WERI-Rb-1 (cell line): ENCODE data around the gene PSENEN.

Source experiments
- DNase-seq: peaks from one replicate; pipeline ENCODE4 v3.0.0-alpha.2; 2020
- H3K27ac ChIP-seq: fragments of 250-450 bp; sonication (Bioruptor Pico); 2 replicates; pipeline ENCODE4 v1.5.1; 2020; ENCODE audit warnings: mild to moderate bottlenecking, moderate library complexity
- H3K27me3 ChIP-seq: fragments of 250-450 bp; sonication (Bioruptor Pico); 2 replicates; pipeline ENCODE4 v1.5.1; 2021; ENCODE audit warnings: mild to moderate bottlenecking, low read depth, moderate library complexity; ENCODE audit not compliant: insufficient read depth, severe bottlenecking
- H3K36me3 ChIP-seq: fragments of 250-450 bp; sonication (Bioruptor Pico); 2 replicates; pipeline ENCODE4 v1.5.1; 2020; ENCODE audit warnings: mild to moderate bottlenecking, moderate library complexity
- H3K4me3 ChIP-seq: 2 replicates; pipeline ENCODE4 v1.5.1; 2011; ENCODE audit warnings: low read depth, mild to moderate bottlenecking, control low read depth, low read length
- H3K9me3 ChIP-seq: fragments of 250-450 bp; sonication (Bioruptor Pico); 2 replicates; pipeline ENCODE4 v1.5.1; 2021; ENCODE audit warnings: mild to moderate bottlenecking, moderate library complexity; ENCODE audit not compliant: severe bottlenecking
- CTCF ChIP-seq: IDR thresholded peaks from 2 replicates; pipeline ENCODE4 v1.5.1; 2011; ENCODE audit warnings: low read depth, mild to moderate bottlenecking, control low read depth, inconsistent platforms, low read length

Gene PSENEN

GRCh38 chr19:35717665-35718344 lies 27.6 kb upstream of the PSENEN start, which contains the start of gene KMT2B:
KMT2B (plus strand) TSS chr19:35718003; CDS start chr19:35718019, 16 bp downstream.
- Histone ChIP-seq H3K4me3 (peak within 1 kb of the TSS; percentile 89), H3K27ac (peak within 1 kb of the TSS; percentile 93), H3K9me3 (no peaks in the 10 kb centered on the region), H3K36me3 (peaks cover 28% of the 10 kb centered on the region), H3K27me3 (no peaks in the 10 kb centered on the region)
- peak; percentile 97 for DNase-seq
- TF ChIP-seq CTCF = no peak

- no peak for TF ChIP-seq CTCF
- H3K27ac ChIP-seq = peak overlapping the region; percentile 67
Observed at GRCh38 chr19:35718345-35719041, 27.0 kb upstream of the PSENEN start.

GRCh38 chr19:35719402-35720162 lies 25.9 kb upstream of the PSENEN start:
- no peak overlapping the region for H3K4me3 ChIP-seq
- H3K27ac ChIP-seq = no peak overlapping the region
- peaks cover 46% of the 10 kb centered on the region for H3K36me3 ChIP-seq
- DNase-seq = no peak
- no peaks in the 10 kb centered on the region for H3K27me3 ChIP-seq
- TF ChIP-seq CTCF = no peak
- no peaks in the 10 kb centered on the region for H3K9me3 ChIP-seq

More at GRCh38 chr19:35718345-35719041, 27.0 kb upstream of the PSENEN start:
- Histone ChIP-seq H3K4me3 (peak overlapping the region; percentile 89), H3K9me3 (no peaks in the 10 kb centered on the region), H3K36me3 (peaks cover 35% of the 10 kb centered on the region), H3K27me3 (no peaks in the 10 kb centered on the region)
- DNase-seq = no peak

- no peaks in the 10 kb centered on the region for H3K9me3 ChIP-seq
- DNase-seq = no peak
- H3K4me3 ChIP-seq = no peak overlapping the region
- no peak for TF ChIP-seq CTCF
- H3K27ac ChIP-seq = no peak overlapping the region
- no peaks in the 10 kb centered on the region for H3K27me3 ChIP-seq
- H3K36me3 ChIP-seq = peaks cover 52% of the 10 kb centered on the region
Observed at GRCh38 chr19:35720163-35720524, 25.3 kb upstream of the PSENEN start.

- Histone ChIP-seq H3K27me3 (no peaks in the 10 kb centered on the region), H3K4me3 (no peak overlapping the region), H3K27ac (no peak overlapping the region), H3K36me3 (peaks cover 57% of the 10 kb centered on the region), H3K9me3 (no peaks in the 10 kb centered on the region)
- no peak for DNase-seq
- no peak for TF ChIP-seq CTCF
Observed at GRCh38 chr19:35720648-35721047, 24.8 kb upstream of the PSENEN start.
